ENCODE data around the gene CLIP2.
"Not testable (repeated sequence)": the region's sequence is repeated elsewhere in the genome, so short reads cannot be mapped to it uniquely, and the experiment has no call there.

The CLIP2 gene
- long read RNA-seq, donor 1, full-length matches to known transcripts, result 3 of 3 reads
- long read RNA-seq, donor 1, partial matches to known transcripts, result 0 of 3 reads
- long read RNA-seq, donor 1, other reads (novel, unspliced or antisense), result 0 of 3 reads
- long read RNA-seq, donor 2, full-length matches to known transcripts, result 1 of 7 reads
- long read RNA-seq, donor 2, partial matches to known transcripts, result 6 of 7 reads
- long read RNA-seq, donor 2, other reads (novel, unspliced or antisense), result 0 of 7 reads
- long read RNA-seq, donor 3, full-length matches to known transcripts, result 2 of 2 reads
- long read RNA-seq, donor 3, partial matches to known transcripts, result 0 of 2 reads
- long read RNA-seq, donor 3, other reads (novel, unspliced or antisense), result 0 of 2 reads
- long read RNA-seq, donor 4, full-length matches to known transcripts, result 1 of 6 reads
- long read RNA-seq, donor 4, partial matches to known transcripts, result 5 of 6 reads
- long read RNA-seq, donor 4, other reads (novel, unspliced or antisense), result 0 of 6 reads
- long read RNA-seq, donor 5, full-length matches to known transcripts, result 3 of 9 reads
- long read RNA-seq, donor 5, partial matches to known transcripts, result 6 of 9 reads
- long read RNA-seq, donor 5, other reads (novel, unspliced or antisense), result 0 of 9 reads
- long read RNA-seq, donor 6, full-length matches to known transcripts, result 5 of 14 reads
- long read RNA-seq, donor 6, partial matches to known transcripts, result 9 of 14 reads
- long read RNA-seq, donor 6, other reads (novel, unspliced or antisense), result 0 of 14 reads
- long read RNA-seq, donor 7, full-length matches to known transcripts, result 2 of 24 reads
- long read RNA-seq, donor 7, partial matches to known transcripts, result 22 of 24 reads
- long read RNA-seq, donor 7, other reads (novel, unspliced or antisense), result 0 of 24 reads
- long read RNA-seq, donor 8, full-length matches to known transcripts, result 3 of 8 reads
- long read RNA-seq, donor 8, partial matches to known transcripts, result 5 of 8 reads
- long read RNA-seq, donor 8, other reads (novel, unspliced or antisense), result 0 of 8 reads

DNA sequence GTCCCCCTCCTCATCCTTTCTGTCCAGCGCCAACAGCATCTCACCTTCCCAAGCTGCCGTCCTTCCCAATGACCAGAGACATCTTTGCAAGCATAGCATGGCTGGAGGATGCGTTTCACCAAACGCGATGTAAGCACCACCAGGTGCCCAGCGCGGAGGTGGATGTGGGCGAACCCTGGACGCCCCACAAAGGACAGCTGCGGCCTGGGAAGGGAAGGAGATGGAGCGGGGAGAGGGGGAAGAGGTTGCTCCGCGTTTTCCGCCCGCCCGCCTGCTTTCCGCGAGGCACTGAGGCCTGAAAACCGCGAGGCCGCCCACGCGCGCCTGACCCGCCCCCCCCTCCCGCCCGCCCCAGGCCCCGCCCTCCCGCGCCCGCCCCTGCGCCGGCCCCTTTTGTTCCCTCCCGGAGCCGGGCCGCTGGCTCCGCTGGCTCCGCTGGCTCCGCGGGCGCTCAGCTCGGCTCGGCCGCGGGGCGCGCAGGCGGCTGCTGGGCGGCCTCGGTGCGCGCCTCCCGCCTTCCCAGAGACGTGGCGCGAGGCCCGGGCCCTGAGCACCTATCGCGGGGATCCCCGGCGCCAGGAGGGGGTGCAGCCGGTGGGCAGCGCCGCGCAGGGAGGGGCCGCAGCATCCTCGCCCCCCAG lies at the start of gene CLIP2:
Gene CLIP2, plus strand, starts transcription at position 390 of the 641 bp plus-strand sequence. CDS start 28,140 bp downstream, outside the sequence.
- DNase-seq, result peak; percentile 85

GRCh38 chr7:74240482-74240881 lies 48.7 kb upstream of the CLIP2 start:
- DNase-seq, result no peak

DNA sequence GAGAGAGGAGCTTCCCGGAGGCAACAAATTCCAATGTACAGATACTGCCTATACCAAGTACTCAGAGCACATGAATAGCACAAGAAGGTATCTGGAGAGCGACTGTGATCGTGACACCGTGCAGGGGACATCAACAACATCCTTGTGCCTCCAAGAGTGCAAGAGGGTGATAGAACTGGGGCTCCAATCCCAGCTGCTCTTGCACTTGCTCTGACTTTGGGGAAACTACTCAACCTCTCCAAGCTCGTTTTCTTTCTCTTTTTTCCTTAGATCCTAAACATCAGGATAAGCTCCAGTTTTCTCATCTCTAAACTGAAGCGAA lies 47.1 kb upstream of the CLIP2 start:
- DNase-seq, result no peak

GRCh38 chr7:74246497-74246896 lies 42.7 kb upstream of the CLIP2 start:
- no peak for DNase-seq

DNA sequence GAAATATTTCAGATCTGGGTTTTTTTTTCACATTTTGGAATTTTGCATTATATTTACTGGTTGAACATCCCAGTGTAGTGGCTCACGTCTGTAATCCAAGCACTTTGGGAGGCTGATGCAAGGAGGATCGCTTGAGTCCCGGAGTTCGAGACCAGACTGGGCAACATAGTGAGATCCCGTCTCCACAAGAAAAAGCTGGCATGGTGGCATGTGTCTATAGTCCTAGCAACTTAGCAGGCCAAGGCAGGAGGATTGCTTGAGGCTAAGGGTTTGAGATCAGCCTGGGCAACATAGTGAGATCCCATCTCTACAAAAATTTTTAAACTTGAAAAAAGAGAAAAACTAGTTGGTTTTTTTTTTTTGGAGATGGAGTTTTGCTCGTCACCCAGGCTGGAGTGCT lies 41.1 kb upstream of the CLIP2 start:
- DNase-seq, result no peak

DNA sequence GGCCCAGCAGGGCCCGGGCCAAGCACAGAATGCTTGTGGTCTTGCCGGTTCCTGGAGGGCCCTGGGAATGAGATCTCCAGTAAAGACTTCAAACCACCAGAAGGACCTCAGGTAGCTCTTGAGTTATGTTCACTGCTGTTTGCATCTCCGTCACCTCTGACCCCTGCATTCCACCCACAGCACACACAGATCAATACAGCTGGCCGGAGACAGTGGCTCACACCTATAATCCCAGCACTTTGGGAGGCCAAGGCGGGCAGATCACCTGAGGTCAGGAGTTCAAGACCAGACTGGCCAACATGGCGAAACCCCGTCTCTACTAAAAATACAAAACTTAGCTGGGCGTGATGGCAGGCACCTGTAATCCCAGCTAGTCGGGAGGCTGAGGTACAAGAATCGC lies 40.1 kb upstream of the CLIP2 start:
- not testable (repeated sequence) for DNase-seq

GRCh38 chr7:74252893-74253292 lies 36.3 kb upstream of the CLIP2 start:
- no peak for DNase-seq

GRCh38 chr7:74253331-74253730 lies 35.9 kb upstream of the CLIP2 start:
- DNase-seq, result no peak

- DNase-seq, result no peak
These were observed 35.4 kb upstream of the CLIP2 start for GRCh38 chr7:74253835-74254128.

- peak; percentile 97 for DNase-seq
These were observed 34.9 kb upstream of the CLIP2 start, which contains the start of gene RFC2 for GRCh38 chr7:74254129-74254857. Gene RFC2, minus strand, starts transcription at chr7:74254399. Its CDS starts 16 bp downstream, at chr7:74254383.

- DNase-seq, result no peak
These were observed 34.3 kb upstream of the CLIP2 start for GRCh38 chr7:74254858-74255379.

DNA sequence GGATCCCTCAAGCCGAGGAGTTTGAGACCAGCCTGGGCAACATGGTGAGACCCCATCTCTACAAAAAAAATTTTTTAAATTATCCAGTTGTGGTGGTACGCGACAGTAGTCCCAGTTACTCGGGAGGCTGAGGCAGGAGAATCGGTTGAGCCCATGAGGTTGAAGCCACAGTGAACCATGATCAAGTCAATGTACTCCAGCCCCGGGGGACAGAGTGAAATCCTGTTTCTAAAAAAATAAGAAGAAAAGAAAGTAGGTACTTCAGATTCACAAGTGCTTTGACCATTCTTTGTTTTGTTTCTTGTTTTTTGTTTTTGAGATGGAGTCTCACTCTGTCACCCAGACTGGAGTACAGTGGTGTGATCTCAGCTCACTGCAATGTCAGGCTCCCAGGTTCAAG lies 33.7 kb upstream of the CLIP2 start:
- not testable (repeated sequence) for DNase-seq

DNA sequence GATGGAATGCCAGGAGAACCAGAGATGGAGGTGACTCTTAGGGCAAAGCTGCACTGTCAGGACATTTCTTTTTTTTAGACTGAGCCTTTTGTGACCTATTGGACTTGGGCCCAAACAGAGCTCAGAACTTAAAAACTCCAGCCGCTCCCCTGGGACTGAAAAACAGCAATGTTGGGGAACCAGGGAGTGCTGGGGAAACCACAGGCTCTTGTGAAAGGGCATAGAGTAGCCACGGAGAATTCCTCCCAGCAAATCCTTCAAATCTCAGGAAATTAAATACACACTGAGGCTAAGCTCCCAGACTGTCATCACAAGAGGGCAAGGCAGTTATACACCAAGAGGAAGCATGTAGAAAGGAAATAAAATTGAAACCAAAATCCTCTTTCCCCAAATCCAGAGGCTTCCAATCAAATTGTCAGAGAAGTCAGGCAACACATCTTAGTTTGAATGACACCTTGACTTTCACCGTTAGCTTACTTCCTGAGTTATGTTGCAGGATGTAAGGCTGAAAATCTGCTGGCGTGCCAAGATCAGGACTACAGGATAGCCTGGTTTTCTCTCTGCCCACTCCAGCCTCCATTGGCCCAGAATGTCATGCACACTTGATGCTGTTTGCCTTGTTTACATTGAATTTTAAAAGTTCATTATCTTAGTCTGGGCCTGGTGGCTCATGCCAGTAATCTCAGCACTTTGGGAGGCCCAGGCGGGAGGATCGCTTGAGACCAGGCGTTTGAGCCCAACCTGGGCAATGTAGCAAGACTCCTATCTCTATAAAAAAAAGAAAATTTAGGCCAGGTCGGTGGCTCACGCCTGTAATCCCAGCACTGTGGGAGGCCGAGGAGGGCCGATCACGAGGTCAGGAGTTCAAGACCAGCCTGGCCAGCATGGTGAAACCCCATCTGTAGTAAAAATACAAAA lies 32.5 kb upstream of the CLIP2 start:
- DNase-seq, result no peak

- no peak for DNase-seq
These were observed 30.6 kb upstream of the CLIP2 start for GRCh38 chr7:74258639-74259038.

DNA sequence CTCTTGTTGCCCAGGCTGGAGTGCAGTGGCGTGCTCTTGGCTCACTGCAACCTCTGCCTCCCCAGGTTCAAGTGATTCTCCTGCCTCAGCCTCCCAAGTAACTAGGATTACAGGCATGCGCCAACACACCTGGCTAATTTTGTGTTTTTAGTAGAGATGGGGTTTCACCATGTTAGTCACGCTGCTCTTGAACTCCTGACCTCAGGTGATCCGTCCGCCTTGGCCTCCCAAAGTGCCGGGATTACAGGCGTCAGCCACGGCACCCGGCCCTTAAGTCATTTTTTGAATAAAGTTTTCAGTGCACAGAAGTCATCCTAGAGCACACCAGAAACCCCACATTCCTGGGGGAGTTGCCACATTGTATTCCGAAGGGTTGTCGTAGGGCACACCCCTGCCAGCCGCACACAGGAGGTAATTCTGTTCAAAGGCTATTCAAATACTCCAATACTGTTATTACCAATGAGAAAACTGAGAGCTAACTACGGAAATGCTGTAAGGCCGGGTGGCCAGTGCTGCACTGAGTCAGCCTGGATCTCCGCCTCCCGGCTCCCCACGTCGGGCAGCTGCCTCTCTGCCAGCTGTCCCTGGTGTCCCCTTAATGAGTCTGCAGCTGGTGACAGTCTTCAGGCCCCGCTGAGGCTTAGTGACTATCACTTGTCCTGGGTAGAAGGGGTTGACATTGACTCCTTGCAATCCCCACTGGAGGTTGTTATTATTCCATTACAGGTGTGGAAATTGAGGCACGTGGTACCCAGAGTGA lies 26.4 kb upstream of the CLIP2 start:
- DNase-seq, result no peak

GRCh38 chr7:74263399-74264120 lies 25.6 kb upstream of the CLIP2 start:
- no peak for DNase-seq

DNA sequence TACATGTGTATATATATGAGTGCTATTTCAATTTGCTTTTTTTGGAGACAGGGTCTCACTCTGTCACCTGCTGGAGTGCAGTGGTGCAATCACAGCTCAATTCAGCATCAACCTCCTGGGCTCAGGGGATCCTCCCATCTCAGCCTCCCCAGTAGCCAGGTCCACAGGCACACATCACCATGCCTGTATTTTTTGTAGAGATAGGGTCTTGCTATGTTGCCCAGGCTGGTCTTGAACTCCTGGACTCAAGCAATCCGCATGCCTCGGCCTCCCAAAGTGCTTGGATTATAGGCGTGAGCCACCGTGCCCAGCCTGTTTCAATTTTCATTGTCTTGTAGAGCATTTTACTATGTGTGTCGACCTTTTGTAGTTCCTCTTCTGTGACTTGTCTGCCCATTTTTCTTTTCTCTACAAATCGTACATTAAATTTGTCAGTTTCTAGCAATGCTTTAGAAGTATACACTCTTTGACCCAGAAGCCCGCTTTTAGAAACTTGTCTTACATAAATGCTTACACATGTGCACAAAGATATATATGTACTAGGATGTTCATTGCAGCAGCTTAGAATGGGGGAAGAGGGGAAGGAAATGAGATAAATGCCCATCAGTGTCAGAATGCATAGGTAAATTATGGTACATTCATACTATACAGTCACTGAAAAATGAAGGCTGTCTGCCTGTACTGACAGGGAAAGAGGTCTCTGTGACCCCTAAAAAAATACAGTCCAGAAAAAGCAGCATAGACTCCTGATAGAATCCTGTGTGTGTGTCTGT lies 22.8 kb upstream of the CLIP2 start:
- DNase-seq, result no peak
